Activated CD8-positive, alpha-beta T cell treated with anti-CD3 and anti-CD28 coated beads for 36 hours (primary cell): ENCODE results near the gene CTBP2. TPM values are rescaled to one million over a fixed set of nuclear protein-coding genes. Genes with fewer than 3 reads are reported as not detected.

Source experiments
- ATAC-seq: fragments of 200-7000 bp; cut with Tn5 transposase; one replicate; pipeline ENCODE4 v1.10.0; 2021; ENCODE audit warnings: mild to moderate bottlenecking, moderate library complexity
- CTCF ChIA-PET: fragments of 350-600 bp; sonication (Branson Sonifier 250); formaldehyde crosslinking; loops from one replicate; lab custom pipeline; 2021; ENCODE audit warnings: antibody characterized with exemption; lab: Charles Lee
- POLR2A ChIA-PET: fragments of 350-600 bp; sonication (Branson Sonifier 250); formaldehyde crosslinking; loops from one replicate; lab custom pipeline; 2021; ENCODE audit warnings: antibody characterized with exemption; lab: Charles Lee
- DNase-seq: peaks from one replicate; pipeline ENCODE4 v3.0.0-alpha.2; 2020
- H3K27ac Mint-ChIP-seq: one replicate; pipeline ENCODE4 v1.8.0; 2021; ENCODE audit warnings: mild to moderate bottlenecking, mixed read lengths
- H3K27me3 Mint-ChIP-seq: one replicate; pipeline ENCODE4 v1.8.0; 2021; ENCODE audit warnings: mixed read lengths
- H3K36me3 Mint-ChIP-seq: one replicate; pipeline ENCODE4 v1.8.0; 2021; ENCODE audit warnings: low read depth, mixed read lengths
- H3K4me1 Mint-ChIP-seq: one replicate; pipeline ENCODE4 v1.8.0; 2021; ENCODE audit warnings: low read depth, mixed read lengths
- H3K4me3 Mint-ChIP-seq: one replicate; pipeline ENCODE4 v1.8.0; 2021; ENCODE audit warnings: mild to moderate bottlenecking, moderate library complexity, mixed read lengths
- H3K9me3 Mint-ChIP-seq: one replicate; pipeline ENCODE4 v1.8.0; 2021; ENCODE audit warnings: mixed read lengths
- intact Hi-C: fragments of 100-400 bp; cut with micrococcal nuclease; formaldehyde crosslinking; loops from one replicate; pipeline ENCODE4 v1.10.0; 2022
- total RNA-seq, 2 experiments: library from RNA; stranded (reverse); gene quantifications; one replicate each; pipeline ENCODE4 v1.2.3, GENCODE V29; 2021
- TF ChIP-seq, protein P1 (sequence below): fragments of 200-600 bp; IDR thresholded peaks from one replicate; pipeline ENCODE4 v1.8.0; 2022; ENCODE audit warnings: antibody characterized with exemption, mild to moderate bottlenecking

CTBP2 gene
- total RNA-seq, 2 experiments from 2014 or later, result 0.60 to 0.88 TPM

DNA sequence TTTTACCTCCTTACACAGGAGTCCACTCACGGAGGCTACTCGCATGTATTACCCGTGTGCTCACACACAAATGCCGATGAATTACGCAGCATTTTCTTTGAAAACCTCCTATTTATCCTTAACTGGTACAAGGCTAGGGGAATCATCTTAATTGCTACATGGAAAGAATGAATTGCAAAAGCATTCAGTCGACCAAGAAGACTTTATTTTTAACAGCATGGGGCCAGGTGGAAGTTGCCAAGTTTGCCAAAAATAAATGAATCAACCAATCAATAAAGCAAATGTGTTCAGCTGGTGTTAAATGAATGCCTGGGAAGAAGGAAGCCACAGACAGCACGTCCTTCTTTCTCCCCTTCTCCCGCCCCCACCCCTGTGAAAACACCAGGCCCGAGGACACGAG lies 55.8 kb downstream of the CTBP2 start:
- DNase-seq (no peak), ATAC-seq (no peak)
- ChIA-PET POLR2A (no interaction called here), CTCF (no interaction called here)
- intact Hi-C loops, result no loop called here
- H3K27ac Mint-ChIP-seq, result no peak overlapping the region
- peaks cover 3% of the 10 kb centered on the region for H3K9me3 Mint-ChIP-seq
- no peak overlapping the region for H3K4me3 Mint-ChIP-seq
- TF ChIP-seq, protein P1, sequence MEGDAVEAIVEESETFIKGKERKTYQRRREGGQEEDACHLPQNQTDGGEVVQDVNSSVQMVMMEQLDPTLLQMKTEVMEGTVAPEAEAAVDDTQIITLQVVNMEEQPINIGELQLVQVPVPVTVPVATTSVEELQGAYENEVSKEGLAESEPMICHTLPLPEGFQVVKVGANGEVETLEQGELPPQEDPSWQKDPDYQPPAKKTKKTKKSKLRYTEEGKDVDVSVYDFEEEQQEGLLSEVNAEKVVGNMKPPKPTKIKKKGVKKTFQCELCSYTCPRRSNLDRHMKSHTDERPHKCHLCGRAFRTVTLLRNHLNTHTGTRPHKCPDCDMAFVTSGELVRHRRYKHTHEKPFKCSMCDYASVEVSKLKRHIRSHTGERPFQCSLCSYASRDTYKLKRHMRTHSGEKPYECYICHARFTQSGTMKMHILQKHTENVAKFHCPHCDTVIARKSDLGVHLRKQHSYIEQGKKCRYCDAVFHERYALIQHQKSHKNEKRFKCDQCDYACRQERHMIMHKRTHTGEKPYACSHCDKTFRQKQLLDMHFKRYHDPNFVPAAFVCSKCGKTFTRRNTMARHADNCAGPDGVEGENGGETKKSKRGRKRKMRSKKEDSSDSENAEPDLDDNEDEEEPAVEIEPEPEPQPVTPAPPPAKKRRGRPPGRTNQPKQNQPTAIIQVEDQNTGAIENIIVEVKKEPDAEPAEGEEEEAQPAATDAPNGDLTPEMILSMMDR, result no peak
- H3K36me3 Mint-ChIP-seq, result no peaks in the 10 kb centered on the region
- H3K4me1 Mint-ChIP-seq, result no peaks in the 10 kb centered on the region
- H3K27me3 Mint-ChIP-seq, result no peaks in the 10 kb centered on the region

- CTCF ChIA-PET, result no interaction called here
- TF ChIP-seq, protein P1, result no peak
- Mint-ChIP-seq H3K27ac (no peak overlapping the region), H3K36me3 (no peaks in the 10 kb centered on the region), H3K27me3 (no peaks in the 10 kb centered on the region), H3K4me1 (no peaks in the 10 kb centered on the region), H3K9me3 (peaks cover 3% of the 10 kb centered on the region), H3K4me3 (no peak overlapping the region)
- DNase-seq (no peak), ATAC-seq (no peak)
- POLR2A ChIA-PET, result no interaction called here
- intact Hi-C loops, result no loop called here
Measured at GRCh38 chr10:125103924-125104323, 56.4 kb downstream of the CTBP2 start.

DNA sequence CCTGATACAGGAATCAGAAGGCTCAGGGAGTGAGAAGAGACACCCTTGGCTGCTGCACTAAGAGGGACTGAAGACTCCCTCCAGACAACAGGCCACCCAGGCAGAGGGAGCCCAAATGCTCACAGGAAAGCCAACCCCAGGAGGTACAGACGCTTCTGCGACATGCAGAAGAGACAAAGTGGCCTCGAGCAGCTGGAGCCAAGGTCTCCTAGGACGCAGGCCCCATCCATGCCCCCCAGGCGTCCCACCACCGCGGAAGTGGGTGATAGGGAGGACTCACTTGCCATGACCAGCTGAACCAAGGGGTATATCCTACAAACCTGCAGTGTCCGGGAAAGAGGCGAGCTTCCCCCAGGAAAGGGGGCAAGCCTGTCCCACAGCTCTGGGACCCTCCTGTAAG lies 56.9 kb downstream of the CTBP2 start:
- ChIA-PET POLR2A (no interaction called here), CTCF (no interaction called here)
- H3K4me3 Mint-ChIP-seq, result no peak overlapping the region
- no peaks in the 10 kb centered on the region for H3K4me1 Mint-ChIP-seq
- no peak overlapping the region for H3K27ac Mint-ChIP-seq
- intact Hi-C loops, result no loop called here
- DNase-seq (no peak), ATAC-seq (no peak)
- H3K36me3 Mint-ChIP-seq, result no peaks in the 10 kb centered on the region
- H3K27me3 Mint-ChIP-seq, result no peaks in the 10 kb centered on the region
- peaks cover 3% of the 10 kb centered on the region for H3K9me3 Mint-ChIP-seq
- TF ChIP-seq, protein P1, result no peak

- TF ChIP-seq, protein P1, result no peak
- no peaks in the 10 kb centered on the region for H3K36me3 Mint-ChIP-seq
- POLR2A ChIA-PET, result interaction anchor here (0.7 kb wide), 1 partner anchor 530 kb away, joined by 3 read pairs; no protein-coding TSS in a partner anchor
- CTCF ChIA-PET, result no interaction called here
- DNase-seq (no peak), ATAC-seq (no peak)
- no peak overlapping the region for H3K27ac Mint-ChIP-seq
- H3K4me3 Mint-ChIP-seq, result no peak overlapping the region
- H3K9me3 Mint-ChIP-seq, result peaks cover 3% of the 10 kb centered on the region
- H3K27me3 Mint-ChIP-seq, result no peaks in the 10 kb centered on the region
- H3K4me1 Mint-ChIP-seq, result no peaks in the 10 kb centered on the region
- intact Hi-C loops, result no loop called here
Measured at GRCh38 chr10:125102821-125103220, 57.5 kb downstream of the CTBP2 start.

DNA sequence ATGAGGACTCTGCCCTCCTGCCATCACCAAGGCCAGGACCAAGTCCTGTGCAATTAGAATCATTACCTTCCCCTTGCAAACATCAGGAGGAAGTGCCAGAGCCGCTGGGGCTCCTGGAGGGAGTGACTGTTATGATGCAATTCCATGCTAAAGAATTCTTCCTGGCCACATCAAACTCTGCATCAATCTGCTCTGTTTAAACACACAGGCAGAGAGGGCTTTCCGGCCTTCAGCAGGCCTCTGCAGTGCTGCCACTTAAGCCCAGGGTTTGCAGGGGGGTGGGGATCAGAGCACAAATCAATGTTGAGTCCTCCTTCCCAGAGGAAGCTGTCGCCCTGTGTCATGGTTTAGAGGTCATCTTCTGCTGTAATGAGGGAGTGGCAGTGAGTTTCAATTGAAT lies 58.1 kb downstream of the CTBP2 start:
- DNase-seq, result no peak
- H3K9me3 Mint-ChIP-seq, result no peaks in the 10 kb centered on the region
- no peak overlapping the region for H3K4me3 Mint-ChIP-seq
- no peak for ATAC-seq
- no peaks in the 10 kb centered on the region for H3K36me3 Mint-ChIP-seq
- CTCF ChIA-PET, result no interaction called here
- no peaks in the 10 kb centered on the region for H3K27me3 Mint-ChIP-seq
- no peaks in the 10 kb centered on the region for H3K4me1 Mint-ChIP-seq
- TF ChIP-seq, protein P1, result no peak
- POLR2A ChIA-PET, result interaction anchor here (0.7 kb wide), 1 partner anchor 530 kb away, joined by 3 read pairs; no protein-coding TSS in a partner anchor
- no peak overlapping the region for H3K27ac Mint-ChIP-seq
- intact Hi-C loops, result no loop called here
